GM12873 (cell line): Measurements from ENCODE around the gene SLC12A8.

ENCODE experiments used
- CTCF ChIP-seq: IDR thresholded peaks from 2 replicates; pipeline ENCODE4 v1.5.1; 2012; ENCODE audit warnings: low read depth, mild to moderate bottlenecking, moderate library complexity, low read length, control low read depth; ENCODE audit not compliant: insufficient read depth; ENCODE audit errors: missing control alignments

The SLC12A8 gene

GRCh38 chr3:125136966-125137357 is 75.6 kb downstream of the SLC12A8 start:
- no peak for TF ChIP-seq CTCF

- no peak for TF ChIP-seq CTCF
Observed at GRCh38 chr3:125136515-125136914, 76.0 kb downstream of the SLC12A8 start.

- TF ChIP-seq CTCF: no peak
Observed at GRCh38 chr3:125134952-125135351, 77.6 kb downstream of the SLC12A8 start.

DNA sequence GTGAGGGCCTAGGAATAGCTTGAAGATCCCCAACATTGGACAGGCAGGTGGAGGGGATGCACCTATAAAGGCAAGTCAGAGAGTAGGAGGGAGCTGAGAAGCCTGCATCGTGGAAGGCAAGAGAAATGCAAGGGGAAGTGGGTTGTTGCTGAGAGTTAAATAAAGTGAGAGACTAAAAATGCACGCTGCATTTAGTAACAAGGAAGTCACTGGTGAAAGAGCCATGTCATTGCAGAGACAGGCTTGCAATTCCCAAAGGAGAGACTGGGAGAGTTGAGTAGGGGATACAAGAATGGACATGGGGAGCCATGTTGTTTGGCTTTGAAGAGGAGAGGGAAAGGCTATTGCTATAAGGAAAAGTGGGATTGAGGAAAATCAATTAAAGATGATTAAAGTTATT is 79.7 kb downstream of the SLC12A8 start:
- no peak for TF ChIP-seq CTCF

DNA sequence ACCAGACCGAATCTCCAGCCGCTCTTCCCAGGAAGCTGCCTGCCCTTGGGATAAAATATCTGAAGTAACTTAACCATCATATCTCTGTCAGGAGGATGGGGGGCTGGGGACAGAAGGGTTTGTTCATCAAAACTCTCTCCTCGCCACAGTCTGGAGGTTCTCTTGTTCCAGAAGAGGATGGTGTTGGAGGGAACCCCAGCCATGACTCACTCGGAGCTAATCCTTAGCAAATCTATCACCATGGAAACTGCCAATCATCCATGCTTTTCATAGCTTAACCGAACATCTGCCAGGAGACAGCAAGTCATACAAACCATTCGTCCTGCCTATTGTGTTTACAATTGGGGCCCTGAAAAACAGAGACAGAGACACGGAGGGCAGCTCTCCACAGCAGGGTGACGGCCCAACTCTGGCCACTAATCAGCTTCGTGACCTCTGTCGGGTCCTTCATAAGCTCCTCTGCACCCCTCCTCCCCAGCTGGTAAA is 83.0 kb downstream of the SLC12A8 start:
- TF ChIP-seq CTCF: no peak

- TF ChIP-seq CTCF: no peak
Observed at GRCh38 chr3:125128861-125129501, 83.6 kb downstream of the SLC12A8 start.

DNA sequence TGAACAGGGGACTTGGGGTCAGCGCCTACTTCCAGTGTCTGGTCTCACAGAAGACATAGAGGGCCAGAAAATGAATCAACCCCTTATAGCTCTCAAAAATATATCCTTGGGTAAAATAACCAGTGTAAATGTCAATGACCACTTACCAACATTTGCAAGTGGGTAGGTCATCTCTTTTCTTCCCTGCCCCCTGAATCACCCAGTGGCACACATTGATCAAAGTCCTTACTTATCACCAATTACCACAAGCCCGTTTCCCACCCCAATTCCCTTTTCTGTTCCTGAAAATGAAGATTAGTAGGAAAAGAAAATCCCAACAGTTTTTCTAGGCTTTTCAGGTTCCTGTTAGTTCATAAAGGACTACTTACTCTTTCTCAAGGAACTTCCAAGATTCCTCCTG is 86.2 kb downstream of the SLC12A8 start:
- TF ChIP-seq CTCF: no peak
